Subcutaneous abdominal adipose tissue (tissue), 5 donors: ENCODE results near the gene TMEM169.

Experiments
- H3K27ac ChIP-seq: one replicate; pipeline ENCODE4 v1.7.0; 2013; ENCODE audit warnings: low read depth, mild to moderate bottlenecking, inconsistent platforms, low read length, moderate library complexity
- H3K27me3 ChIP-seq, 5 donors: one replicate each; pipeline ENCODE4 v1.7.0; 2013; ENCODE audit warnings: low read length in 5 of 5, inconsistent platforms in 1 of 5; ENCODE audit not compliant: control insufficient read depth in 5 of 5, insufficient read depth in 4 of 5
- H3K36me3 ChIP-seq, 5 donors: one replicate each; pipeline ENCODE4 v1.7.0; 2013; ENCODE audit warnings: low read length in 5 of 5; ENCODE audit not compliant: control insufficient read depth in 5 of 5, insufficient read depth in 5 of 5
- H3K4me1 ChIP-seq, 5 donors: one replicate each; pipeline ENCODE4 v1.7.0; 2013; ENCODE audit warnings: low read length in 5 of 5, mild to moderate bottlenecking in 3 of 5, moderate library complexity in 1 of 5; ENCODE audit not compliant: control insufficient read depth in 5 of 5, insufficient read depth in 5 of 5
- H3K4me3 ChIP-seq, 5 donors: one replicate each; pipeline ENCODE4 v1.7.0; 2013; ENCODE audit warnings: low read length in 5 of 5, low read depth in 1 of 5
- H3K9ac ChIP-seq, 5 donors: one replicate each; pipeline ENCODE4 v1.7.0; 2013; ENCODE audit warnings: low read length in 5 of 5, mild to moderate bottlenecking in 4 of 5, moderate library complexity in 3 of 5
- H3K9me3 ChIP-seq, 5 donors: one replicate each; pipeline ENCODE4 v1.7.0; 2013; ENCODE audit warnings: low read length in 5 of 5; ENCODE audit not compliant: control insufficient read depth in 5 of 5
- donor health status: healthy.
- donor health status: healthy.
- donor health status: healthy.
- donor health status: healthy.
- donor health status: healthy.

TMEM169 gene

GRCh38 chr2:216051350-216051749, 30.4 kb upstream of the TMEM169 start:
- H3K4me1 ChIP-seq = no peaks in the 10 kb centered on the region
- H3K27me3 ChIP-seq = no peaks in the 10 kb centered on the region
- H3K27ac ChIP-seq = no peak overlapping the region
- no peaks in the 10 kb centered on the region for H3K9me3 ChIP-seq
- no peak overlapping the region for H3K4me3 ChIP-seq
- H3K36me3 ChIP-seq = peaks cover 12 to 40% (median 14%) of the 10 kb centered on the region in 5 donors
- H3K9ac ChIP-seq = no peak overlapping the region

DNA sequence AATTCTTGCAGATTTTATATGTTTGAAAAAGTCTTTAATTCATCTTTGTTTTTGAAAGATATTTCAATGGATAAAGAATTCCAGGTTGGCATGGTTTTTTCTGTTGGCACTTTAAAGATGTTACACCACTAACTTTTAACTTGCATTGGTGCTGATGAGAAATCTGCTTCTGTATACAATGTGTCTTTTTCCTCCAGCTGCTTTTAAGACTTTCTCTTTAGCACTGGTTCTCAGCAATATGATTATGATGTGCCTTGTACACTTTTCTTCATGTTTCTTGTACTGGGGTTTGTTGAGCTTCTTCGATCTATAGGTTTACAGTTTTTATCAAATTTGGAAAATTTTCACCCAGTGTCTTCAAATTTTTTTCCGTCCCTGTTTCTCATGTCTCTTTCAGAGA, 29.3 kb upstream of the TMEM169 start:
- Histone ChIP-seq H3K4me3 (no peak overlapping the region), H3K27me3 (no peaks in the 10 kb centered on the region), H3K9ac (no peak overlapping the region), H3K4me1 (peaks cover 0 to under 1% (median 0%) of the 10 kb centered on the region in 5 donors), H3K9me3 (no peaks in the 10 kb centered on the region), H3K36me3 (peaks cover 7 to 36% (median 16%) of the 10 kb centered on the region in 5 donors), H3K27ac (no peak overlapping the region)

- H3K9ac ChIP-seq = no peak overlapping the region
- no peaks in the 10 kb centered on the region for H3K9me3 ChIP-seq
- H3K4me3 ChIP-seq = no peak overlapping the region
- H3K27me3 ChIP-seq = no peaks in the 10 kb centered on the region
- H3K4me1 ChIP-seq = peaks cover 0 to 11% (median 0%) of the 10 kb centered on the region in 5 donors
- no peak overlapping the region for H3K27ac ChIP-seq
- H3K36me3 ChIP-seq = peaks cover 5 to 45% (median 27%) of the 10 kb centered on the region in 5 donors
Observed at GRCh38 chr2:216055680-216056079, 26.0 kb upstream of the TMEM169 start.

GRCh38 chr2:216056739-216057138, 25.0 kb upstream of the TMEM169 start:
- peaks cover 5 to 42% (median 27%) of the 10 kb centered on the region in 5 donors for H3K36me3 ChIP-seq
- H3K9ac ChIP-seq = no peak overlapping the region
- no peak overlapping the region for H3K4me3 ChIP-seq
- peak overlapping the region; percentile 27 for H3K27ac ChIP-seq
- H3K4me1 ChIP-seq = peaks cover 0 to 11% (median 0%) of the 10 kb centered on the region in 5 donors
- no peaks in the 10 kb centered on the region for H3K27me3 ChIP-seq
- H3K9me3 ChIP-seq = no peaks in the 10 kb centered on the region

GRCh38 chr2:216057688-216058193, 24.0 kb upstream of the TMEM169 start:
- peaks cover 7 to 43% (median 35%) of the 10 kb centered on the region in 5 donors for H3K36me3 ChIP-seq
- H3K9me3 ChIP-seq = no peaks in the 10 kb centered on the region
- H3K4me3 ChIP-seq = peak overlapping the region in 2 of 5 donors; percentile 7 to 8
- H3K4me1 ChIP-seq = peaks cover 0 to 11% (median 0%) of the 10 kb centered on the region in 5 donors
- peak overlapping the region; percentile 18 for H3K27ac ChIP-seq
- H3K27me3 ChIP-seq = no peaks in the 10 kb centered on the region
- H3K9ac ChIP-seq = peak overlapping the region in 1 of 5 donors; percentile 17

DNA sequence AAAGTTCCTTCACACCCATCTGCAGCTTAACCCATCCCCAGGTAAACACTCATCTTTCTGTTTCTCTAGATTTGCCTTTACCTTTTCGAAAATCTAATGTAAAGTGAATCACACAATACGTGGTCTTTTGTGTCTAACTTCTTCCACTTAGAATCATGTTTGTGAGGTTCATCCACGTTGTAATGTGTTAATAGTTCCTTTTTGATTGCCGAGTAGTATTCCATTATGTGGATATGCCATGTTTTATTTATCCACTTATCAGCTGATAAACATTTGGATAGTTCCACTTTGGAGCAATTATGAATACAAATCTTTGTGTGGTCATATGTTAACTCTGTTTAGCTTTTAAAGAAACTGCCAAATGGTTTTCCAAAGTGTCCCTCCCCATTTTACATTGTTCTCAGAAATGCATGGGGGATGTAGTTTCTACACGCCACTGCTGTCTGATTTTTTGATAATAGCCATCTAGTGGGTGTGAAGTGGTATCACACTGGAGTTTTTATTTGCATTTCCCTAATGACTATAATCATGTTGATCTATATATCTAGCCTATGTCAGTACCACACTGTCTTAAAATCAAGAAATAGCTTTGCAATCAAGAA, 22.4 kb upstream of the TMEM169 start:
- Histone ChIP-seq H3K9me3 (no peaks in the 10 kb centered on the region), H3K4me3 (no peak overlapping the region), H3K36me3 (peaks cover 10 to 56% (median 36%) of the 10 kb centered on the region in 5 donors), H3K9ac (no peak overlapping the region), H3K27ac (no peak overlapping the region), H3K4me1 (peaks cover 0 to 15% (median 4%) of the 10 kb centered on the region in 5 donors), H3K27me3 (no peaks in the 10 kb centered on the region)

DNA sequence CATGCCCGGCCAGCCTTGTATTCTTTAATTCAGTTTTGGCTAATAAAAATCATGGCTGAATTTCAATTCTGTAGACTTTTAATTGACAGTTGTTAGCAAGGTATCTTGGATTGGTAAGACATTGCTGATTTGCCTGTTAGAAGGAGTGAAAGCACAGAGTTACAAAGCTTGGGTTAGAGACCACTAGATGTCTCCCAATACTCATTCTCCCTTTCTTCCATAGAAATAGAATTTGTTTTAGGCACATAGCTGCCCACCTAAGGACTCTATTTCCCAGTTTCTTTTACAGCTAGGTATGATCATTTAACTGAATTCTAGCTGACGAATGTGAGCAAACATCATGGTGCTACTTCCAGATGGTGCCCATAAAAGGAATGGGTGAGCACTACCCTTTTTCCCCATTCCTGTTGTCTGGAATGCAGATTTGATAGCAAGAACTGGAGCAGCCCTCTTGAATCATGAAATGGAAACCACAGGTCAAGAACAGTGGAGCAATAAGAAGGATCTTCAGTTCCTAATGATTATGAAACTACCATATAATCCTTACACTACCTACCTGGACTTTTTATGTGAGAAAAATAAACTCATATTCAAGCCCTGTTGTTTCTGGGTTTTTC, 17.6 kb upstream of the TMEM169 start:
- H3K9me3 ChIP-seq = no peaks in the 10 kb centered on the region
- peaks cover 0 to 44% (median 13%) of the 10 kb centered on the region in 5 donors for H3K4me1 ChIP-seq
- H3K27me3 ChIP-seq = no peaks in the 10 kb centered on the region
- H3K4me3 ChIP-seq = no peak overlapping the region
- H3K27ac ChIP-seq = peak overlapping the region; percentile 76
- H3K36me3 ChIP-seq = peaks cover 15 to 49% (median 32%) of the 10 kb centered on the region in 5 donors
- H3K9ac ChIP-seq = no peak overlapping the region

GRCh38 chr2:216064665-216065064, 17.1 kb upstream of the TMEM169 start:
- peaks cover 15 to 44% (median 26%) of the 10 kb centered on the region in 5 donors for H3K36me3 ChIP-seq
- H3K27me3 ChIP-seq = no peaks in the 10 kb centered on the region
- no peaks in the 10 kb centered on the region for H3K9me3 ChIP-seq
- no peak overlapping the region for H3K4me3 ChIP-seq
- H3K9ac ChIP-seq = no peak overlapping the region
- H3K4me1 ChIP-seq = peaks cover 0 to 50% (median 15%) of the 10 kb centered on the region in 5 donors
- peak overlapping the region; percentile 76 for H3K27ac ChIP-seq

GRCh38 chr2:216066230-216066629, 15.5 kb upstream of the TMEM169 start:
- H3K9me3 ChIP-seq = no peaks in the 10 kb centered on the region
- no peak overlapping the region for H3K9ac ChIP-seq
- H3K4me1 ChIP-seq = peaks cover 5 to 64% (median 22%) of the 10 kb centered on the region in 5 donors
- no peaks in the 10 kb centered on the region for H3K27me3 ChIP-seq
- H3K36me3 ChIP-seq = peaks cover 15 to 36% (median 23%) of the 10 kb centered on the region in 5 donors
- no peak overlapping the region for H3K4me3 ChIP-seq
- peak overlapping the region; percentile 76 for H3K27ac ChIP-seq

DNA sequence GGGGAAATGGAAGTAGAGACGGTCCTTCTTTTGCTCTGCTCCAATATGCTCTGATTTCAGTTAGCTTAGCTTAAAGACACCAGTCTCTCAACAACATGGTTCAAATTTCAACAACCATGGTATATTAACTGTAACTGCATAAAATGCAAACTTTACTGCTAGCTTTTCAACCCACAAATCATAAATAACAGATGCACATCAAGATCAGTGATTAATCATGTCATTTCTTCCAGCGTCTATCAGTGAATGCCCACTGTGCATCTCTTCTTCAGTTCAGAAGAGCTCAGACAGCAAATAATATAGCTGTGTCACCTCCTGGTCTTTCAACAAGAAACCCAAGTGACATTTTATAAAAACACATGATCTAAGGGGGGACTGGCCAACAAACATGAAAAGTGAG, 12.7 kb upstream of the TMEM169 start:
- no peak overlapping the region for H3K4me3 ChIP-seq
- H3K27ac ChIP-seq = peak overlapping the region; percentile 84
- H3K27me3 ChIP-seq = no peaks in the 10 kb centered on the region
- H3K36me3 ChIP-seq = peaks cover 11 to 29% (median 25%) of the 10 kb centered on the region in 5 donors
- no peaks in the 10 kb centered on the region for H3K9me3 ChIP-seq
- peak overlapping the region in 1 of 5 donors; percentile 2 for H3K9ac ChIP-seq
- peaks cover 5 to 79% (median 31%) of the 10 kb centered on the region in 5 donors for H3K4me1 ChIP-seq
